NCI-H1417 treated with DMSO at 0.1 percent for 48 hours (cell line): ENCODE measurements around the gene IQCE.

Experiments
- DNase-seq: peaks from one replicate; lab custom pipeline; 2025; lab: John Stamatoyannopoulos, UW

The IQCE gene

GRCh38 chr7:2635810-2636701, 77.3 kb downstream of the IQCE start:
- no peak for DNase-seq

GRCh38 chr7:2637066-2637471, 78.3 kb downstream of the IQCE start:
- no peak for DNase-seq

GRCh38 chr7:2637505-2638223, 78.9 kb downstream of the IQCE start:
- DNase-seq: no peak

GRCh38 chr7:2638224-2638991, 79.6 kb downstream of the IQCE start:
- no peak for DNase-seq

GRCh38 chr7:2639181-2639681, 80.5 kb downstream of the IQCE start:
- no peak for DNase-seq

- no peak for DNase-seq
Observed at GRCh38 chr7:2639695-2640481, 81.1 kb downstream of the IQCE start.

GRCh38 chr7:2640482-2640830, 81.7 kb downstream of the IQCE start:
- no peak for DNase-seq

GRCh38 chr7:2640846-2641316, 82.1 kb downstream of the IQCE start:
- DNase-seq: no peak

- DNase-seq: no peak
Observed at GRCh38 chr7:2641406-2642393, 82.9 kb downstream of the IQCE start.

- no peak for DNase-seq
Observed at GRCh38 chr7:2643386-2644219, 84.8 kb downstream of the IQCE start.

- no peak for DNase-seq
Observed at GRCh38 chr7:2644220-2644561, 85.4 kb downstream of the IQCE start.

GRCh38 chr7:2644562-2645273, 85.9 kb downstream of the IQCE start:
- DNase-seq: no peak

- DNase-seq: no peak
Observed at GRCh38 chr7:2645274-2645868, 86.6 kb downstream of the IQCE start.

- DNase-seq: no peak
Observed at GRCh38 chr7:2646336-2646679, 87.5 kb downstream of the IQCE start.

GRCh38 chr7:2646680-2647571, 88.1 kb downstream of the IQCE start:
- no peak for DNase-seq

- no peak for DNase-seq
Observed at GRCh38 chr7:2647594-2648172, 88.9 kb downstream of the IQCE start.
